ENCODE data around the gene FXYD1.

DNA sequence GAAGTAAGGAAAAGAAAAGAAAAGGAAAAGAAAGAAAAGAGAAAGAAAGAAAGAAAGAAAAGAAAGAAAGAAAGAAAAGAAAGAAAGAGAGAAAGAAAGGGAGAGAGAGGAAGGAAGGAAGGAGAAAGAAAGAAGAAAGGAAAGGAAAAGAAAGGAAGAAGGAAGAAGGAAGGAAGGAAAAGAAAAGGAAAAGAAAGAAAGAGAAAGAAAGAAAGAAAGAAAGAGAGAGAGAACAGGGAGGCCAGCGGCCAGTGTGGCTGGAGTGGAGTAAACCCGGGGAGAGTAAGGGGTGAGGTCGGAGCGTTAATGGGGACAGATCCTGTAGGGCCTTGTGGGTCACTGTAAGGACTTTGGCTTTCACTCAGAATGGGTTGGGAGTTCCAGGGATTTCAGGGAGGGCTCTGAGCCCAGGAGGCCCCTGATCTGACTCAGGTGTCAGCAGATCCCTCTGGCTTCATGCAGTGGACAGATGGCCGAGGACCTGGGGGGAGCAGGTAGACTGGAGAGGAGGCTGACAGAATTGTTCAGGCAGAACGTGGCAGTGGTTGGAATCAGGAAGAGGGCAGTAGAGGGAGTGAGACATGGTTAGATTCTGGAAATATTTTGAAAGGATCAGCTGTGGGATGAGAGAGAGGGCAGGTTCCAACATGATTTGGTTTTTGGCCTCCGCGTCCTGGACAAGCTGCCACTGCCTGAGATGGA lies 42.8 kb upstream of the FXYD1 start:
- TF ChIP-seq GATA2 (IDR thresholded peaks at IDR 0.05; ENCODE audit: low read depth, low read length) (no peak), GATA3 (IDR thresholded peaks at IDR 0.05; ENCODE audit: low read depth, low read length) (no peak)
